Suprapubic skin (tissue), 4 donors: ENCODE measurements around the gene AP4S1. TPM values are rescaled to one million over a fixed set of nuclear protein-coding genes. Genes with fewer than 3 reads are reported as not detected.

ENCODE experiments used
- DNase-seq, 2 donors: peaks; one replicate each; pipeline ENCODE4 v3.0.0-alpha.2; 2019; ENCODE audit warnings: low spot score in 2 of 2
- H3K27ac ChIP-seq: fragments of 200-600 bp; sonication (generic); one replicate; pipeline ENCODE4 v1.5.1; 2019
- H3K27me3 ChIP-seq: fragments of 200-600 bp; sonication (generic); one replicate; pipeline ENCODE4 v1.5.1; 2019
- H3K36me3 ChIP-seq: fragments of 200-600 bp; sonication (generic); one replicate; pipeline ENCODE4 v1.5.1; 2019
- H3K4me1 ChIP-seq: fragments of 200-600 bp; sonication (generic); one replicate; pipeline ENCODE4 v1.5.1; 2019
- H3K4me3 ChIP-seq: fragments of 200-600 bp; sonication (generic); one replicate; pipeline ENCODE4 v1.5.1; 2019; ENCODE audit warnings: mild to moderate bottlenecking
- H3K9me3 ChIP-seq: fragments of 200-600 bp; sonication (generic); one replicate; pipeline ENCODE4 v1.5.1; 2019
- EP300 ChIP-seq: sonication (generic); formaldehyde crosslinking; IDR thresholded peaks from one replicate; pipeline ENCODE4 v1.6.1; 2017; ENCODE audit warnings: antibody characterized with exemption
- POLR2A ChIP-seq, 2 donors: fragments of 450-650 bp; IDR thresholded peaks; one replicate each; pipeline ENCODE4 v1.6.1; 2017; ENCODE audit warnings: antibody characterized with exemption in 2 of 2, mild to moderate bottlenecking in 2 of 2, moderate library complexity in 2 of 2
- POLR2AphosphoS5 ChIP-seq, 3 donors: sonication (generic); formaldehyde crosslinking; IDR thresholded peaks; one replicate each; pipeline ENCODE4 v1.6.1; 2017; ENCODE audit warnings: antibody characterized with exemption in 3 of 3
- WGBS: methylation state at CpG from one replicate; pipeline ENCODE4 v1.1.5; 2018; 5-methylcytosine and 5-hydroxymethylcytosine counted together
- total RNA-seq, 4 donors: library from RNA; depleted of rRNA; stranded (reverse); fragments of >200 nt; gene quantifications; one replicate each; pipeline ENCODE4 v1.1.0, GENCODE V29; 2016
- TF ChIP-seq, protein P1 (sequence below), 2 donors: fragments of 200-600 bp in 1 of 2; fragments of 450-650 bp in 1 of 2; sonication (generic) in 1 of 2; IDR thresholded peaks; one replicate each; pipeline ENCODE4 v1.5.1; 2016 to 2019; ENCODE audit warnings: antibody characterized with exemption in 2 of 2, mild to moderate bottlenecking in 1 of 2, moderate library complexity in 1 of 2

The AP4S1 gene
- total RNA-seq, 4 donors from 2014 or later: 4.5 to 7.4 (median 5.2) TPM

DNA sequence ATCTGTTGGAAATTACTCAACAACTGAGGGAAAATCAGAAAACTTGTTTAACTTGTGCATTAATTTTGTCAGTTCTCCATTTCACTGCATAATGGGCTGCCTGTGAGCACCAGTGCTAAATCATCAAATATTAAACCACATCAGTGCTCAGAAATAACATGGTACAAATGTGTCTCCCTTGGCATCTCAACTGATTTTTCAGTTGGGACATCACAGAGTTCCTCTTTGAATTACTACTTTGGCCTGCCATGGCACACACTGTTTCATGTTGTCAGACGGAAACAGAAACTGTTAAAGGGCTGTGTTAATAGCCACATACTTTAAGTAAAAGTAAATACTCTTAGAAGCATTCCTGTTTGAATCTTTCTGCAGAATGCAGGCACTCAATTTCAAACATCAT lies 42.8 kb downstream of the AP4S1 start:
- WGBS: 82% methylated on average over 1 of the region's 1 CpG
- H3K27ac ChIP-seq: no peak overlapping the region
- H3K4me1 ChIP-seq: no peaks in the 10 kb centered on the region
- no peak overlapping the region for H3K4me3 ChIP-seq
- no peaks in the 10 kb centered on the region for H3K36me3 ChIP-seq
- TF ChIP-seq EP300 (no peak), POLR2AphosphoS5 (IDR thresholded peaks at IDR 0.05) (no peak), POLR2A (IDR thresholded peaks at IDR 0.05) (no peak)
- TF ChIP-seq, protein P1, sequence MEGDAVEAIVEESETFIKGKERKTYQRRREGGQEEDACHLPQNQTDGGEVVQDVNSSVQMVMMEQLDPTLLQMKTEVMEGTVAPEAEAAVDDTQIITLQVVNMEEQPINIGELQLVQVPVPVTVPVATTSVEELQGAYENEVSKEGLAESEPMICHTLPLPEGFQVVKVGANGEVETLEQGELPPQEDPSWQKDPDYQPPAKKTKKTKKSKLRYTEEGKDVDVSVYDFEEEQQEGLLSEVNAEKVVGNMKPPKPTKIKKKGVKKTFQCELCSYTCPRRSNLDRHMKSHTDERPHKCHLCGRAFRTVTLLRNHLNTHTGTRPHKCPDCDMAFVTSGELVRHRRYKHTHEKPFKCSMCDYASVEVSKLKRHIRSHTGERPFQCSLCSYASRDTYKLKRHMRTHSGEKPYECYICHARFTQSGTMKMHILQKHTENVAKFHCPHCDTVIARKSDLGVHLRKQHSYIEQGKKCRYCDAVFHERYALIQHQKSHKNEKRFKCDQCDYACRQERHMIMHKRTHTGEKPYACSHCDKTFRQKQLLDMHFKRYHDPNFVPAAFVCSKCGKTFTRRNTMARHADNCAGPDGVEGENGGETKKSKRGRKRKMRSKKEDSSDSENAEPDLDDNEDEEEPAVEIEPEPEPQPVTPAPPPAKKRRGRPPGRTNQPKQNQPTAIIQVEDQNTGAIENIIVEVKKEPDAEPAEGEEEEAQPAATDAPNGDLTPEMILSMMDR (IDR thresholded peaks at IDR 0.05): no peak
- H3K9me3 ChIP-seq: no peaks in the 10 kb centered on the region
- no peaks in the 10 kb centered on the region for H3K27me3 ChIP-seq
- DNase-seq: no peak

DNA sequence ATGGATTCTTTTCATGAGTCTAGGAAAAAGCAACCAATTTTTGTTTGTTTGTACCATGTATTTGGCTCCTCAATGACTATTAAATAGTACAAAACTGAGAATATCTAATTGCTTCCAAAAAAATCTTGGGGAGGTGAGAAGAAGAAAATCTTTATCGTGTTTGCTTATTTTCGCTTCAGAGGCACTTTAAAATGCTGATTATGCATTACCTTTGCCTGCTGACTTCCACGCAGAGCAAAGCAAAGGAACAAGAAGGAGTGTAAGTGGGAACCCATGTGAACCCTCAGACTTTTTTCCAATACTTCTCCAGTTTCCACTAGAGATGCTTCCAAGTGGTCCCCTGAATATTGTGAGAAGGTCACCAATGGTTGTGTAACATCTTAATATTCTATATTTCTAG lies 43.9 kb downstream of the AP4S1 start:
- Histone ChIP-seq H3K4me1 (no peaks in the 10 kb centered on the region), H3K36me3 (no peaks in the 10 kb centered on the region), H3K9me3 (no peaks in the 10 kb centered on the region), H3K4me3 (no peak overlapping the region), H3K27ac (no peak overlapping the region), H3K27me3 (no peaks in the 10 kb centered on the region)
- no peak for TF ChIP-seq POLR2A (IDR thresholded peaks at IDR 0.05)
- no peak for TF ChIP-seq POLR2AphosphoS5 (IDR thresholded peaks at IDR 0.05)
- TF ChIP-seq EP300: no peak
- TF ChIP-seq, protein P1 (IDR thresholded peaks at IDR 0.05): no peak
- DNase-seq: no peak
- 94% methylated on average over 3 of the region's 3 CpGs for WGBS

DNA sequence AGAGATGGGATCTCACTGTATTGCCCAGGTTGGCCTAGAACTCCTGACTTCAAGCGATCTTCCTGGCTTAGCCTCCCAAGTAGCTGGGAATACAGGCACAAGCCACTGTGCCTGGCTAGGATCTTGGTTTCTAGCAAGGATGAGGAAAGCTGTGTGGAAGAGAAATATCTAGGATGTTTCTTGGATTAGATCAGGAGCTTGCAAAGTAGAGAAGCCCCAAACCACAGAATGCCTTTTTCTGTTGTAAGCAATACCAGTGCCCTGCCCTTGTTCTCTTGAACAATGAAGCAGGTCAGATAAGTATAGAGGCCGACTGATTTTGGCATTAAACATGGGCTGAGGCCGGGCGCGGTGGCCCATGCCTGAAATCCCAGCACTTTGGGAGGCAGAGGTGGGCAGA lies 45.0 kb downstream of the AP4S1 start:
- Histone ChIP-seq H3K4me1 (no peaks in the 10 kb centered on the region), H3K9me3 (no peaks in the 10 kb centered on the region), H3K27me3 (no peaks in the 10 kb centered on the region), H3K36me3 (no peaks in the 10 kb centered on the region), H3K27ac (no peak overlapping the region), H3K4me3 (no peak overlapping the region)
- no peak for DNase-seq
- no peak for TF ChIP-seq EP300
- no peak for TF ChIP-seq POLR2A (IDR thresholded peaks at IDR 0.05)
- TF ChIP-seq, protein P1 (IDR thresholded peaks at IDR 0.05): no peak
- TF ChIP-seq POLR2AphosphoS5 (IDR thresholded peaks at IDR 0.05): no peak
- 90% methylated on average over 5 of the region's 5 CpGs for WGBS

DNA sequence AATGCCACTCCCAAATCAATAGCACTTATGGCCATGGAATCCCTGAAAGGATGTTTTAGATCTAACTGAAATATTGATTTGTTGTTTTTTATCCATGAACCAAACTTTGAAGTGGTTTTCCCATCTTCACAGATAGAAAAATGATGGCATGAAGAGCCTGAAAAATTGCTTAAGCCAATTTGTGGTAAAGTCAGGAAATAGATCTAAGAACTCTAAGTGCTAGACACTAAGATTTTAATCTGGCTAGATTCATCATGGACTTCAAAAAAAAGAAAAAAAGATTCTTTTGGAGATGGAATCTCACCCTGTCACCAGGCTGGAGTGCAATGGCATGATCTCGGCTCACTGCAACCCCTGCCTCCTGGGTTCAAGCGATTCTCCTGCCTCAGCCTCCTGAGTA lies 45.7 kb downstream of the AP4S1 start:
- Histone ChIP-seq H3K4me1 (no peaks in the 10 kb centered on the region), H3K27me3 (no peaks in the 10 kb centered on the region), H3K4me3 (no peak overlapping the region), H3K9me3 (no peaks in the 10 kb centered on the region), H3K36me3 (no peaks in the 10 kb centered on the region), H3K27ac (no peak overlapping the region)
- TF ChIP-seq EP300 (no peak), POLR2AphosphoS5 (IDR thresholded peaks at IDR 0.05) (no peak), POLR2A (IDR thresholded peaks at IDR 0.05) (no peak)
- TF ChIP-seq, protein P1 (IDR thresholded peaks at IDR 0.05): no peak
- WGBS: 91% methylated on average over 2 of the region's 2 CpGs
- no peak for DNase-seq

DNA sequence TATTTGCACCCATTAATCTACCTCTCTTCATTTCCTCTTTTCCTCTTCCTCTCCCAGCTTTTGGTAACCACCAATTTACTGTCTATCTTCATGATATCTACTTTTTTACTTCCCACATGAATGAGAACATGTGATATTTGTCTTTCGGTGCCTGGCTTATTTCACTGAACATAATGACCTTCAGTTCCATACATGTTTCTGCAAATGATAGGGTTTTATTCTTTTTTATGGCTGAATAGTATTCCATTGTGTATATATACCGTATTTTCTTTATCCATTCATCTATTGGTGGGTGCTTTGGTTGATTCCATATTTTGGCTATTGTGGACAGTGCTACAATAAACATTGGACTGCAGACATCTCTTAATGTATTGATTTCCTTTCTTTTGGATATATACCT lies 49.7 kb downstream of the AP4S1 start:
- no peaks in the 10 kb centered on the region for H3K27me3 ChIP-seq
- H3K36me3 ChIP-seq: no peaks in the 10 kb centered on the region
- no peaks in the 10 kb centered on the region for H3K4me1 ChIP-seq
- no peak overlapping the region for H3K27ac ChIP-seq
- WGBS: 94% methylated on average over 2 of the region's 2 CpGs
- no peaks in the 10 kb centered on the region for H3K9me3 ChIP-seq
- TF ChIP-seq POLR2A (IDR thresholded peaks at IDR 0.05): no peak
- TF ChIP-seq, protein P1 (IDR thresholded peaks at IDR 0.05): no peak
- no peak for TF ChIP-seq EP300
- TF ChIP-seq POLR2AphosphoS5 (IDR thresholded peaks at IDR 0.05): no peak
- no peak for DNase-seq
- H3K4me3 ChIP-seq: no peak overlapping the region
